Activated CD4-positive, alpha-beta T cell treated with anti-CD3 and anti-CD28 coated beads, Interleukin-2, Interleukin-6, amounts not matched to agents 100 ng/mL and 50 ng/mL, durations not matched to agents 16 hours and 8 hours (primary cell): ENCODE measurements around the gene COBL.

ENCODE experiments used
- DNase-seq: peaks from one replicate; pipeline ENCODE4 v3.0.0-alpha.2; 2020

COBL gene

DNA sequence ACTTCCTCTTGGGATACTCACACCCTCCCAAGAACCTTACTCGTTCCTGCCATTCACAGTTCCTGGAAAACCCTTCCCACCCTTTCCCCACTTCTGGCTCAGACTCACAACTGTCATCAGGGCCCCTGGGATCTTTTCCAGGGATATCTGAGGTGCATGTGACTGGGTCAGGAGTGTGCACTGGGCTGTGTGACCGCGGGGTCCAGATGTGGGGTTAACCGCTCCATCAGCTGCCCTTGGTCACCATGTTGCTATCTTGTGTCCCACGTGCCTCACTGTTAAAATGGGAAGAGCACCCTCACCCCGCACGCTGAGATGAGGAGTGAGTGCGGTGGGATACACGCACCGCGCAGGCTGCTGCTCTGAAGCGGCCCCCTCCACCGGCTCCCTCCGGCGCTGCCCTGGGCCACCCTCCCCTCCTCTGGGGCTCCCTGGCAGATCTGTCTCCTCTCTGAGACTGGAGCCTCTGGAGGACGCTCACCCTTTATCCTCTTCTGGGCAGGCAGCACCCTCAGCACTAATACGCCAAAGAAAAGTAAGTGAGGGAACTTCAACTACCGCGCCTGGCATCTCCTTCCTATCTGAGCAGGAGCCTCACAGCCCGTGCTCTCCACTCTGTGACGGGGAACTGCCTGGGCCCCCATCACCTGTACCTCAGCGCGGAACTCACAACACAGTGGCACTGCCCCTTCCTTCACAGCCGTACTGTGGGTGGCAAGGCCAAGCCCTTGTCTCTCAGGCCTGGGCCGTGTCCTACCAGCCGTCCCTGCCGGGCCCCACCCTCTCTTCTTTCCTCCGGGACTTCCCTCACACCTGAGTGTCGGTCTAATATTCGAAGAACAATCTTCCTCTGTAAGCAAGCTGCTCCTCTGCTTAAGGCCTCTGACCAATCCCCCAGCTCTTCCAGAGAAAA, 15.6 kb downstream of the COBL start:
- no peak for DNase-seq

DNA sequence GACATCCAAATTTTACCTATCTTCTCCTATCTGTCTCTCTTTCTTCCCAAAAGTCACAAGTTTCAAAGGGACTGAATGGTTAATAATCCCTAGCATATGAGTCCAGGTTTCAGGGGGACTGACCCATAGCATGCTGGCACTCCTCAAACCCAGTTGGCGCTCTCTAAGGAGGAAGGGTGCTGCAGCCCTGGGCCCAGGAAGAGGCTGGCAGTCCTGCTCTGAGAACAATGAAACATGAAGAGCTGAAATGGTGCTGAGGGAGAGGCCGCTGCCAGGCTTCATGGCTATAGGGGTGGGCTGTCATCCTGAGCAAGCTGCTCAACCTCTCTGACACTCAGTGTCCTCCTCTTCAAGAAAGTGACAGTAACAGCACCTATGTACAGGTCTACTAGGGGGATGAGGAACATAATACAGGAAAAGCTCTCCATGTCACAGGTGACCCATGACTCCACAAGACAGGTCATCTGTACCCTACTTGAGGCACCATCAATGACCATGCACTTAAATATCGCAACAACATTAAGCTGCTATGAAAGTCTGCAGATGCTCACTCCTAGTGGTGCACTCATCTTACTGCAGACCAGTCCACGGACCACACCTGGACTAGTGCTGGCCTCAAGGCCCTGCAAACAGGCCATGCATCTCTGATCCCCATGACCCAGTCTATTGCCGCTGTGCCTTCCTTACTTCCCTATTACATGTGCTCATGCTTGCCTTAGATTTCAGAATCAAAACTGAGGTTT, 17.0 kb downstream of the COBL start:
- no peak for DNase-seq

DNA sequence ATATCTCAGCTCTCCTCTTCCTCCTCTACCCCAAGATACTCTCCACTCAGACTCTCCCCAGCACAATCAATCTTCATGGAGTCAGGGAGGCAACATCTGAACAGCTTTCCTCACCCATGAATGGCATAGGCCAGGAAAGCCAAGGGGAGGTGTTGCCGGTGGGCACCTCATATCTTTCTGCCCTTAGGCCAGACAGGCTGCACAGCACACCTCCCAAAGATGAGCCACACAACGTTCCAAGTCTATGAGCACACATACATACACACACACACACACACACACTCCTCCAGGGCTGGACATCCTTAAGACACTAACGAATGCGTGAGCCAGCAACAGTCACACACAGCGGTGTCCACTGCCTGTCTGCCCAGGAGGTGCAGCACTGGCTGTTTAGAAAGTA, 17.7 kb downstream of the COBL start:
- no peak for DNase-seq

DNA sequence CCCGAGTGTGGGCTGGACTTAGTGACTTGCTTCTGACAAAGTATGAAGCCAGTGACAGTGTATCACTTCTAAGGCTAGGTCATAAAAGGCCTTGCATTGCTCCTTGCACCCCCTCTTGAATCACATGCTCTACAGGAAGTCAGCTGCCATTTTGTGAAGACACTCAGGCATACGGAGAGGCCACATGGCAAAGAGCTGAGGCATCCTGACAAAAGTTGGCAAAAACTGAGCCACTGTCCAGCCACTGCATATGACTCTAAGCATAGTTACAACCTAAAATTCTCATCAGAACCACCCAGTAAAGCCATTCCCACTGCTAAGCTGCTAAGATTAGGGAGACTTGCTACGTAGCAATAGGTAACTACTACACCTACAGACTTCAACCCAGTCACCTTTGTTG, 18.6 kb downstream of the COBL start:
- no peak for DNase-seq

DNA sequence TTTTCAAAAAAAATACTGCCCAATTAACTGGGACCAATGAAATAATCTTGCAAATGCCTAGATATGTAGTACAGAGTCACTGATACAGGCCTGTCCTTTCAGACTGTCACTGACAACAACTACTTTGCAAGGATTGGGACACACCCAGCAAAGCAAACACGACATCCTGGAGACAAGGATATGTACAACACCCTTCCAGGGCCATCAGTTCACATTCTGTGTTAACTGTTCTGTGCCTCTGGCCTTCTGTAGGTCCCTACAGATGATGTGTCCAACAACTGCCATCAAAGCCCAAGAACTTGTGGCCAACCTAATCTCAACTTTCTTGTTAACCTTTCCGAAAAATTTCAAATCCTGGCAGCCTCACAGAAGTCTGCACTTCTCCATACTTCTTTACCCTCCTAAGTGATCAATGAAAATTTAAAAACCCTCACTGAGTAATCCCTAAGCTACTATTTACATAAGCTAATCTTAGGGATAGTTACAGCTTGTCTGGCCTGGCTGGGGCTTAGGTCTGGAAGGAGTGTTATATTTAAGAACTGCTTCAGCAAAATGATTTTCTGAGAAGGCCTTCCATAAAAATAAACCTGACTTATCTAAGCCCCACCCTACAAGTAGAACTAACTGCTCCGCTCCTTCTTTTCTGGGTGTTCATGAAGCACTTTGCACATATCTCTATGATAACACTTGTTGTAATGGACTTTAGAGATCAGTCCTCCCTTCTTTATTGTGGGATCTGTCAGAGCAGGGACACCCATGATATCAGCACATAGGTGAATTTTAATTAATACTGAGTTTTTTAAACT, 21.0 kb downstream of the COBL start:
- DNase-seq, result no peak

DNA sequence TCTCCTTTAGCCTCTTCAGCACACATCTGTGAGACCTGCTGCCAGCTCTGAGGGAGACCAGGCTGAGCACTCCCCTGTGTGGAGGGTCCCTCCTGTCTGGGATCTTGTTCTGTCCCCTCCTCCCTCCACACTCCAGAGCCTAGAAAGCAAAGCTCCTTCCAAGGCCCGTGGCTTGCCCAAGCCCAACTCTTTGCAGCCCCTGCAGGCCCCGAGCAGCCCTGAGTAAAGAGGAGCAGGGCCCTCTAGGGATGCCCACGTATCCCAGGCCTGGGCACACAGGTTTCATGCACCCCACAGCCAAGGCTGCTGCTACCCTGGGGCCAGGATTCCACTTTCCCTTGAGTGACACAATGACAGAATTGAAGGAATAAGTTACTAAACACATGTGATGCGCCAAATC, 24.0 kb downstream of the COBL start:
- DNase-seq, result no peak

DNA sequence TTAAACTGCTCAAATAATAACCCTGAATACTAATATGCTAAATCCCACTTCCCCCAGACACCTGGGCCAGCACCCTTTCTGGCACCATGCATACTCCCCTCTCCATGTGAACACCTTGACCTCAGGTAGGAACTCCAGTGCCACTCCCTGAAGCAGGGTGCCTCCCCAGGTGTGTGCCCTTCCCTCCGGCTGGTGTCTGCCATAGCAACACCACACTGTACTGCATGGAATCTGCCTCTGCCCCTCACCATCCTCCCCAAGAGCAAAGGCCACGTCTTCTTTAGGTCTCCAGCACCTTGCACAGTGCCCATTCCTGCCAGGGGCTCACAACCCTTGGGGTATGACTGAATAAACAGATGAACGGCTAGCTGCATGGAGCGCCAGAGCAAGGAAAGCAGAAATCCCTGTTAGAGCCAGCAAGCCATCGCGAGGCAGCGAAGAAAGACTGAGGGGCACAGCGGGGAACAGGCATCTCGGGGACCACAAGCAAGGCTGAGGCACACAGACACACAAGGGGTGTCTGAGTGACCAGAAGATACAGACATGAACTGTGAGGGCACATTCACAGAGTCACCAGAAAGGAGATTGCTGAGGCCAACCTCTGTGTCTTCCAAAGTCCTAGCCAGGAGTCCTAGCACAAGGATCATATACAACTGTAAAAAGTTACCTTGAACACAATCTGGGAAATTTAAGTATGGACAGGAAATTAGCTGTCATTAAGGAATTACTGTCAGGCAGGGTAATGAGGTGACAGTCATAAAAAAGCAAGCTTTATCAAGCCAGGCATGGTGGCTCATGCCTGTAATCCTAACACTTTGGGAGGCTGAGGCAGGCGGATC, 25.7 kb downstream of the COBL start:
- no peak for DNase-seq

DNA sequence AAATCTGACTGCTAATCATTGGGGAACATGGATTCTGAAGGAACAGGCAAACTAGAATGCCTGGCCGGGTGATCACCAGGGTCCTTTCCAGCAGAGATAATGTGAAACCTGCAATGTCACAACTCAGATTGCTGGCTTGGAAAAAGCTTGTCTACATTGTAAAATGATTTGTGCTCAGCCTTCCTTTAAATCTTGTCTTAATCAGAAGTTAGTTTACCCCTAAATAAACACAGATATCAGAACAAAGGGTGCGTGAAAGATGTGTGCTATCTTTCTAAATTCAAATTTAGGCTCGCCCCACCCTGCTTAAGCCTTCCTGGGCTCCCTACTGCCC, 26.3 kb downstream of the COBL start:
- DNase-seq, result no peak

DNA sequence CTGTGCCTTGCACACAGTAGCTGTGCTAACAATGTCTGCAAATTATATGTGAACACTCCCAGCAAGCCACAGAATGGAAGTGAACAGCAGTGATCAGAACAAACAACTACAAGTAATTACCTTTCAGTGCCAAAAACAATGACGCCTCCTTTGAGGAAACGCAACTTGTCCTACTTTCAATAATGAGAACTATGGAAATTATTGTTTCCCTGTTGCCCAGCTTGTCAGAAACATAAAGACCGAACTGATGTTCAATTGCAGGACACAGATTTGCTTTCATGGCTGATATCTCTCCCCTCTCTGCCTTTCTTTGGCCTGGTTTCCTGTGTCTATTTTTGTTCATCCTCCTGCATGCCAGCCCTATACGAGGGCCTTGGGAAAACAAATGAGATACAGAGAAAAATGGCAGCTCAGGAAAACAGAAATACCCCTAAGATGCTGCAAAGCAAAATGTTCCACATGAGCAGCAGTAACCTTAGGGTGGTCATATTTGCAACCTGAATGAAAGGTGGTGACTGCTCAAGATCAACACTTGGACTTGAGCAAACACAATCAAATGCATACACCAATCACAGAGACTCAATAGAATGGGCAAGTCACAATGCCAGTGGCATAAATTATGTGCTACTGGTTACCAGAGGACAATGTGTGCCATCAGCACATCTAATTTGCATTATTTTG, 26.8 kb downstream of the COBL start:
- DNase-seq, result no peak

DNA sequence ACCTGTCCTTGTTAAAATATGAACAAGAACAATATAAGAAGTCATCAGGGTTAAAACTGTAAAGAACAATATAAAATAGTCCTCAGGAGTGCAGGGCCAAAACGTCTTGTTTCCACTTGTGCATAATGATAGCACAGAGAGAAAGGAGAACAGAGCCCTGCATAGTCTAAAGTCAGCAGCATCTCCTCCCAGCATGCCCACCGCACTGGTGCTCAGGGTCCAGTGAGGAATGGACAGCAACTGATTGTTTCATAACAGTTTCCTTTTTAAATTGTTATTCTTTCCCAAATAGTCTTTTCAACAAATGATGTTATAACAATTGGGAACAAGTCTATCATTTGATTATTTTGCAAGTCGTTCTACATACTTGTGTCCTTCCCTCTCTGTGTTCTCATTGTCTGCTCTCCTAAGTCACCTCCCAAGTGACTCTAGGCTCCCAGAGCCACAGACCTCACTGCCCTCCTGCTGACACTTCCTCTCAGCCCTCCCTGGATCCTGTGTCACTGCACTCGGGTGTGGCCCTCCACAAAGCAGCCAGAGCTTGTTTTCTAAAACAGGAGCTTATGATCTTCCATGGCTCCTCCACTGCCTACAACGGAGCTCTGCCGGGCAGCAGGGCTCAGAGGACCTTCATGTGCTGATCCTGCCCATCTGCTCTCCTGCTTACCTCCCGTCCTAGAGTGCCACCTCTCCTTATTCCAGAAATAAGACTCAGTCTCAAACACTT, 27.6 kb downstream of the COBL start:
- DNase-seq, result no peak

DNA sequence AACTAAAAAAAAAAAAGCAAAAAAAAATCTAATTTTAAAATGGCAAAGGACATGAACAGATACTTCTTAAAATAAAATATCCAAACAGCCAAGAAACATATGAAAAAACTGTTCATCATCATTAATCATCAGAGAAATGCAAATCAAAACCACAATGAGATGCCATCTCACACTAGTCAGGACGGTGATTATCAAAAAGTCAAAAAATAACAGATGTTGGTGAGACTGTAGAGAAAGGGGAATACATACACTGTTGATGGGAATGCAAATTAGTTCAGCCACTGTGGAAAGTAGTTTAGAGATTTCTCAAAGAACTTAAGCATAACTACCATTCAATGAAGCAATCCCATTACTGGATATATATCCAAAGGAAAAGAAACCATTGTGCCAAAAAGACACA, 30.2 kb downstream of the COBL start:
- no peak for DNase-seq

DNA sequence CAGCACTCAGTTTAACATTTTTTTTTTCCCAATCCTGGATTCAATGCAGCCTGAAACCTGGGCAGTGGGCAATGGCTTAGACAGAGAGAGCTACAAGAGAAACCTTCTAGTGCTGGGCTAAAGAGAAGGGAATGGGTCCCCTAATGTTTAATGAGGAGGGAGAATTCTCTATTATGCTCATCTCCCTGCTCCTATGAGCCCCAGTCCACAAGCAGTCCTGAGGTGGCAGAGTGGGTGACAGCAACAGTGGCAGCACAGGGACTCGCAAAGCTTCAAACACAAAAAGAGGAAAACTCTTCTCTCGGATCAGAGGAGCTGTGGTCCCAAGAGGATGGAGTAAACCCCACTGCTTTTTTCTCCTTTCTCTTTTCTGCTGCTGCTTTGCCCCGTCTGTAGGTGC, 36.5 kb downstream of the COBL start:
- DNase-seq, result no peak

DNA sequence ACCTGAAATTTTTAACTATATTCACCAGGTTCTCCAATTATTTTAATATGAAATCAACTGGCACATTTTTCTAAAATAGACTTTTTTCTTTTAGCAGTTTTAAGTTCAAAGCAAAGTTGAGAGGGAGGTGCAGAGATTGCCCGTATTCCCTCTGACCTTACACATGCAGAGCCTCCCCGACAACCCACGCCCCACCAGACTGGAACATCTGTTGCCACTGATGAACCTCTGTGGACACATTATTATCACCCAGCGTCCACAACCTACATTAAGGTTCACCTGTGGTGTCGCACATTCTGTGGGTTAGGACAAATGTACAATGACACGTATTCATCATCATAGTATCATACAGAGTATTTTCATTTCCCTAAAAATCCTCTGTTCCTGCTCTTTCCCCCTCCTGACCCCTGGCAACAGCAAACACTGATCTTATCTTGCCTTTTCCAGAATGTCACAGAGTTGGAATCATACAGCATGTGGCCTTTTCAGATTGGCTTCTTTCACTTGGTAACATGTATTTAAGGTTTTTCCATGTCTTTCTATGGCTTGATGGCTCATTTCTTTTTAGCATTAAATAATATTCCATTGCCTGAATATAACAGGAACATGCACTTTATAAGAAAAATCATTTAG, 37.1 kb downstream of the COBL start:
- DNase-seq, result no peak

DNA sequence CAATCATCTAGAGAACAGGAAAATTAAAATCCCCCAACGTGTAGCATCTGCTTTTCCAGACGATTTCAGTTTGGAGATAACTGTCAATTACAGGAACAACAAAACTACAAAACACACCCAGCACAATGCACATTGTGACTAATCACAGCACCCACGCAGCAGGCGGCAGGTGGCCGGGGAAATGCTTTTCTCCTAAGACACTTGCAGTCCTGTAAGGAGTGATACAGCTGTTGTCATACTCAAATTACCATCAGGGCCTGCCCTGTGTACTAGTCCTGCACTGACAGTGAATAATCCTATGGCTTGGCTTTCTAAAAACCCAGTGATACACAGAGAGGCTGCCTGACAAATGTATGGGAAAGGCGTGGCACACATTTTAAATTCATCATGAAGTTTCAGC, 37.8 kb downstream of the COBL start:
- no peak for DNase-seq

DNA sequence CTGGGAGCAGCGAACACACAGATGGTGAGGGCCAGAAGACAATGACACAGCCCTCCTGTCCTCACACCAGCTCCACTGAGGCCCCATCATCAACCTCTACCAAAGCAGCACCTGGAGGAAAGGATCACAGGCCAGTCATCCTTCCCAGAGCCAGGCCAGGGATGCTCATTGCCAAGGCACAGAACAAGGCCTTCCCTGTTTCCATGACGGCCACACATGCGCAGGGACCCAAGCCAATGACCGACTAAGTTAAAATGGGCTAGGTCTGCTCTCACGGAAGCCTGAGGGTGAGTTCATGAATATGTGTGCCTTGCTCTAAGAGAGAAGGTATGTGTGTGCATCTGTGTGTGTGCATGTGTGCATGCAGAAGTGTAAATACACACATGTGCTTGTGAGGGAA, 39.6 kb downstream of the COBL start:
- no peak for DNase-seq

DNA sequence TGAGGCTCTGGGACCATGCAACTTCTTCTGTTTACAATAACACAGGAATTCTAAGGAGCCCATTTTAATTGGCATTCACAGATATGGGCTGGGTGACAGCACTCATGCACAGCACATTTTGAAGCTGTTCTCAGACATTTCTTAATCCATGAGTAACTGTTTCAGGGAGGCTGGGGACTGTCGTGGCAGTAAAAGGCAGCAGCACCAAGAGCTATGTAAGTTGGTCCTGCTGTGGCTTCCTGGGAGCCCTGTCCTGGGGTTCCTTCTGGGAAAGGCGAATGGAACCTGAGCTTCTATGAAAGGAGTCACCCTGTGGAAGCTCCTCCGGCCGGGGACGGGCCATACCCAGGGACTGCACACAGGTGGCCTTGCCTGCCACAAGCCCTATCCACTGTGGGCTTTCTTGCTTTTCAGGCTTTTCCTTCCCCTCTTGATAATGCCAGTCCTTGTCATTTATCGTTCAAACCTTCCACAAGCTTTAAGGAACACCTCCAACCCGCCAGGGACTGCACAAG, 40.5 kb downstream of the COBL start:
- no peak for DNase-seq

DNA sequence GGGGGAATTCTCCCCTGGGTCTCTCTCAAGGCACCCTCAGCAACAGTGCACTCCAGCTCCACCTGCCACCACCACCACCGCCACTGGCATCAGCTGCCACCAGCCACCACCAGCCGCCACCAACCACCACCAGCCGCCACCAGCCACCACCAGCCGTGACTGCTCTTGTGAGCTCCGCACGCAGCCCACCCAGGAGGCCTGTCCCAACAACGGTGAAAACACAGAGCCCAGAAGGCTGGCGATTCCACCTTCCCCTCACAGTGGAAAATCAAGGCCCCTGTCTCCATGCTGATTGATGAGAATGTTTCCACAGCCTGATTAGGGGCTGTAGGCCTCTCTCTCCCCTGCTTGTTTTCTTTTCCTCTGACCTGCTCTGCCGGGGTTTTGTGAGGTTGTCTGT, 41.1 kb downstream of the COBL start:
- no peak for DNase-seq

DNA sequence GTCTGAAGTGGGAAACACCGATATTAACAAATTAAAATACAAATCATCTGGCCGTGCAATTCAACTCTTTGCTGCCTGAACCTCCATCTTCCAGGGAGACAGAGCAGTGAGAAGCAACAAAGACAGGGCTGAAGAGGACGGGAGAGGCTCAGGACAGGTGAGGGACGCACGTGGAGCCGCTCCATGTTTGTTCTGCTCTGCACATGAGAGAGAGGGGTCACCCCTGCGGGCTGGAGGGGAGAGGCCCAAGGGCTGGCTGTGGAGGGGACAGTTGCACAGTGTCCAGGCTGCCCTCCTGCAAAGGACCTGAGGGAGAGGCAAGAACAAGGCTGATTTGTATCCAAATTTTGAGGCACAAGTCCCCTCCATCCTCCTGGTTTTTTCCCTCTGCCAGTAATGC, 41.7 kb downstream of the COBL start:
- DNase-seq, result no peak

DNA sequence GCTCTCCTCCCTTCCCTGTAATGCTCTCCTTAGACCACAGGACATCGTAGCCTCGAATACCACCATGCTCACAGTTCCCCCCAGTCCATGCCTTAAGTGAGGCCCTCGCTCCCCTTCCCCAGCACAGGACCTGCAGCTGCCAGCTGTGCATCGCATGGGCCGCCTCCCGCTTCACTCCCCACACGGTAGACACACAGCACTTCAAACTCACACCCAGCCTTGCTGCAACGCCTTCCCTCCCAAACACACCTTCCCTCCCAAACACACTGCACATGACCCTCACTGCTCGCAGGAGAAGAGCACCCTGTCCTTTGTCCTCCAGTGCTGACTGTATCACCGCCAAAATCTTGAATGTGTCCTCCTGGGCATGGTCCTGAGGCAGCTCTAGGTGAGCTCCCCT, 42.6 kb downstream of the COBL start:
- DNase-seq, result no peak

DNA sequence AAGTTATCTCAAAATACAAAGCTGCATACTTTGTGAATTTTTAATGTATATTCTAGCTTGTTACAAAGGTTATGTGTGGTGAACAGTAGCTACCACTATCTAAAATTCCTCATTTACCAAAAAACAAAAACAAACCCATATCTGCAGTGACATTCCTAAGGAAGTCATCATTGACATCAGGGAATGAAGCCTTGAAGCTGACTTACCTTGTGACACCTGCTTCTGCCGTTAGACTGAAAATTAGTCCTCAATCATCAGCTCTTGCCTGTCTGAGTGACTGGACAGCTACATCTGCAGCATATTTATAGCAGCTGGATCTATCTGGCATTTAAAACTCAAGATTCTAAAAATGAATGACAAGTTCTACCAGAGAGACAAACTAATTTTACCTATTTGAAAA, 43.2 kb downstream of the COBL start:
- no peak for DNase-seq

DNA sequence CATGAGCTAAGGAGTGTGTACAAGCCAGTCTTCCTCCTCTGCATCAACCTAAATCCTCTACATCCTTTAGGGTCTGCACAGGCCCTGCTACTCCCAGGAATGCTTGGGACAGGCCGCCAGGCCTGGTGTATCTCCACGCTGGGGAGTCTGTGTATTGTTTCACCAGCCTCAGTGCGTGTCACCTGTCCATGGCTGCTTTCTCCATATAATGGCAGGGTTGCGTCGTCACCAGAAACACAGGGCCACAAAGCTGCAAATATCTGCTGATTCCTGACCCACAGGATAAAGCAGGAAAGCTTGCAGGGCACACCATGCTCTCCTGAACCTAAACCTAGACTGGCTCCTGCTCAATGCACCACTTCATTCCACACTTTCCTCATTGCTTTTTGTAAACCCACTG, 45.6 kb downstream of the COBL start:
- no peak for DNase-seq
